NCI-H2081 treated with DMSO at 0.1 percent for 48 hours (cell line): ENCODE results near the gene EIF2AK2.
"Not testable (repeated sequence)": the region's sequence is repeated elsewhere in the genome, so short reads cannot be mapped to it uniquely, and the experiment has no call there.

Experiments
- DNase-seq: peaks from one replicate; lab custom pipeline; 2025; lab: John Stamatoyannopoulos, UW

The EIF2AK2 gene

DNA sequence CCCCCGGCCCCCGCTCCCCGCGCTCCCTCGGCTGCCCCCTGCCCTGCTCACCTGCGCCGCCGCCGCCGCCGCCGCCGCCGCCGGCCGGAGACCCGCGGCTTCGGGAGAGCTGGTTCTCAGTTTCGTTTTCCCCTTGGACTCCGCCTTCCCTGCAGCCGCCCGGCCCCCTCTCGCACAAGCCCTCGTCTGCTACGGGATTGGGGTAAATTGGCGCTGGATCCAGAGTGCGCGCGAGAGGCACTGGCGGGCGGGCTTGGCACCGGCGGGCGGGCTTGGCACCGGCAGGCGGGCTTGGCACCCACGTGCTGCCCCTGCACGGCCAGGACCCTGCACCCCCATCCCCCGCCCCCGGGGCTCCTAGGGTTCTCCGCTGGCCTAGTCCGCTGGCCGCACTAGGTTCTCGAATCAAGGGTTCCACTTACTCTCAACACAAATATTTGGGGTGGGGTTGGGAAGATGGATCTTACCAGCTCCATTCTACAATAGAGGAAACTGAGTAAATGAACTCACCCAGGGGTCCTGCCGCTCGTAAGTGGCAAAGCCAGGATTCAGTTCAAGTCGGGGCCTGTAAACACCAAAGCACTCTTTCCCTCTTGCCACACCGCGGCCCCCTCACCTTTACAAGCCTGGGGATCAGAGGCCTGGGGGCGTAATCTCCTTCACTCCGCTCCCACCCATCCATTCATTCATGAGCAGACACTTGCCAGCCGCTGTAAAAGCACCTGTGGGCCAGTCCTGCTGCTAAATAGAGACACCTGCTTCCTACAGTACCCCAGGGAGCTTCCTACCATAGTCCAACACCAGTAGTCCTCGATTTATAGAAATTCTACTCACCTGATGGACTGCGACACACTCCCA, at the start of gene EIF2AK2:
TSS of gene EIF2AK2 (minus strand) at position 124 of the 858 bp plus-strand sequence. CDS start 9,174 bp downstream, outside the sequence.
- DNase-seq = peak; percentile 51

DNA sequence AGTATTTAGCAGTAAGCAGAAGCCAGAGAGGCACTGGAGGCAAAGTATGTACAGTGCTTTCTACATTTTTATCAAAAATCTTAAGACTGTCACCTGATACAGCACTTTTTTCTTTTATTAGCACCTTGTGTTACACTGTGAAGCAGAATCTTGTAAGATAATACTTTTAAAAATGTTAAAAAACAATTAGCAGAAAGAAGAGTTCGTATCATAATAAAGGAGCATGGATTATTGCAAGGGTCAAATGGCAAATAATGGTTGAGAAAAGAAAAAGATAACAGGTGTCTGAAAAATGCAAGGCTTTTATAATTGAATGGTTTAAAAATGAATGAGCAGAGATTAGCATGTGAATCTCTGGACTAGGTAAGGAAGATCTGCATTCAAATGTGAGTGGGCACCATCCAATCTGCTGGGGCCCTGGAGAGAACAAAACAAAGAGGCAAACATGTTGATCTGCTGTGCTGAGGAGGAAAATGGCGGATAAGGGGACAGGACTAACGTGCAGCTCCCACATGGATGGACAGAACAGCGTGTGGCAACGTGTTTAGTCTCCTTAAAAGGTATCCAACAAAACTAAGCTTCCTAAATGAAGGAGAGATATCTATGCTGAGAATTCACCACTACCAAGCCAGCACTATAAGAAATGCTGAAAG, 49.0 kb upstream of the EIF2AK2 start:
- no peak for DNase-seq

DNA sequence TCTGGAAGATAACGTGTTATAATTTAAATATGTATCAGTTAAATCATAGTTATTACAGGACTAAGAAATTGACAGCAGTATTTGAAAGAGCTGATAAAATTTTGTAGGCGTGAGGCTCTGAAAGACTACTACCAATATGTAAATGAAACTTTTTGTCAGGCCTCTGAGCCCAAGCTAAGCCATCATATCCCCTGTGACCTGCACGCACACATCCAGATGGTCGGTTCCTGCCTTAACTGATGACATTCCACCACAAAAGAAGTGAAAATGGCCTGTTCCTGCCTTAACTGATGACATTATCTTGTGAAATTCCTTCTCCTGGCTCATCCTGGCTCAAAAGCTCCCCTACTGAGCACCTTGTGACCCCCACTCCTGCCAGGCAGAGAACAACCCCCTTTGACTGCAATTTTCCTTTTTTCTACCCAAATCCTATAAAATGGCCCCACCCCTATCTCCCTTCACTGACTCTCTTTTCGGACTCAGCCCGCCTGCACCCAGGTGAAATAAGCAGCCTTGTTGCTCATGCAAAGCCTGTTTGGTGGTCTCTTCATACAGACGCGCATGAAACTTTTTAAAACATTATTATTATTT, 48.4 kb upstream of the EIF2AK2 start:
- not testable (repeated sequence) for DNase-seq

GRCh38 chr2:37203708-37204107, 46.9 kb upstream of the EIF2AK2 start:
- DNase-seq = no peak

- no peak for DNase-seq
These were observed 45.0 kb upstream of the EIF2AK2 start for GRCh38 chr2:37201766-37202165.

DNA sequence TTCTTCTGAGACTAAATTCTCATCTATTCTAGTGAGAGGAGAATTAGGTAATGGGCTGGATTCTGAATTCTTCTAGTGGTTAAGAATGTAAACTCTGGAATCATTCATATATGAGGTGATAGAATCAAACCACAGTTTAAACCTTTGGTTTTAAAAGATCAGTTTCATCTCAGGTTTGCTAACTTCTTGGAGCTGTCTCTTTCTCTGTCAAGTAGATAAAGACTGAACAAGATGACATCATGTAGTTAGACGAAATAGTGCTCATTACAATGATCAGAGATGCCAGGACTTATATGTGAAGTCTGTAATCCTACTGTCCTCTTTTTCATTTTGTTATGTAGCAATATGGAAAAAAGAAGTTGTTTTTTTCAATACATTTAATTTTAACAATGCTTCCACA, 44.4 kb upstream of the EIF2AK2 start:
- DNase-seq = no peak

- no peak for DNase-seq
These were observed 41.9 kb upstream of the EIF2AK2 start for GRCh38 chr2:37198681-37199065.

DNA sequence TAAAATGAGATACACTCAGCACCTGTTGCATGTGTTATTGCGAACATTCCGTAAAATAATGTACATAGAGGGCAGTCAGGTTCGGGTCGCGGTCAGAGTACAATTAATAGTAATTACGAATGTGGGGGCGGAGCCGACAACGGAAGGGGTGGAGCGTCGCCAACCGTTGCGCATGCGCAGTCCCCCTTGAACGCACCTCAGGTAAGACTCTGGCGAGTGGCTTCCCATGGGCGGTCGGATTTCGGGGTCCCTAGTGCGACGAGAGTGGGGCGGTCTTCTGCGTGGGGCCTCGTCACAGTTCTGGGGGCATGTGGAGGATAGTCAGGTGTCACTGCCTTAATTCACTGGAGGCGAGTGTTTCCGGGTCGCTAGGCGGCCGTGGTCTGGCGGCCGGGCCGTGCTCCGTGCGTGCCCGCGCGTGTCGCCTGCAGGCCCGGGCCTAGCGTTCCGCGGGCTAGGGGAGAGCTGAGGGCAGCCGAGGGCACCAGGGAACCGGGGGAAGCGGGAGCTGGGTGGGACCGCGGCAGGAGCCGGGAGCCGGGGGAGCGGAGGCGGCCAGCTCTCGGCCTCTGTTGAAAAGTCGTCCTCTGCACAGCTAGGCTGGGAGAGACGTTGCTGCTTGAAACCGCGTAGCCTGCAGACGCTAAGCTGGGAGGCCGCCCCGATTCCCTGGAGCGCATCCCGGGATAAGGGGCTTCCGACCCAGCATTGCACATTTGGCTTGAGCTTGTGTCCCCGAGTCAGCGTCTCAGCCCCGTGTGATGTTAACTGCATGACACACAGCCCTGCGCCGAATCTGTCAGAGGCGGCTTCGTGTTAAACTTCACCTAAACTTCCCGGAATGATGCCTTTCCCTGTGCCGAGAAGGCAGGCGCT, 39.8 kb upstream of the EIF2AK2 start, which contains the start of gene CEBPZOS:
TSS of gene CEBPZOS (plus strand) at position 177 of the 876 bp plus-strand sequence. CDS start 3,209 bp downstream, outside the sequence.
- peak; percentile 58 for DNase-seq

- DNase-seq = not testable (repeated sequence)
These were observed 39.1 kb upstream of the EIF2AK2 start for GRCh38 chr2:37195862-37196319.

GRCh38 chr2:37192551-37192950, 35.8 kb upstream of the EIF2AK2 start:
- no peak for DNase-seq

- DNase-seq = no peak
These were observed 35.0 kb upstream of the EIF2AK2 start for GRCh38 chr2:37191747-37192146.

DNA sequence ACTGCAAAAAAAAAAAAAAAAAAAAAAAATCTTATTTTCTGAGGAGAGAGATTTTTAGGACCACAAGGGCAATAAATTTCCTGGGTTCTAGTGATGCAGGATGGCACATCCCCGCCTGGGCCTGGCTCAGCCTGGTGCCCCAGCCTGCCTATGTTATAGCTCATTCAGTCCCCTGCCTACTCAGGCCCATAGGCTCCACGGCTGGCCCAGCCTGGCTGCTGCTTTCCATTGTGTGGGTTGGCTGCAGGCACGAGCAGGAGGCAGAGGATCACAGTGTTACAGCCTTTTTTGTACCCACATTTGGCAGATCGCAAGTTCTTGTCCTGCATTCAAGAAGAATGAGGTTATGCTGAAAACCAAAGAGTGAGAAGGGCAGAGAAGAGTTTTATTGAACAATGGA, 34.5 kb upstream of the EIF2AK2 start:
- no peak for DNase-seq

- no peak for DNase-seq
These were observed 33.5 kb upstream of the EIF2AK2 start for GRCh38 chr2:37190290-37190689.

DNA sequence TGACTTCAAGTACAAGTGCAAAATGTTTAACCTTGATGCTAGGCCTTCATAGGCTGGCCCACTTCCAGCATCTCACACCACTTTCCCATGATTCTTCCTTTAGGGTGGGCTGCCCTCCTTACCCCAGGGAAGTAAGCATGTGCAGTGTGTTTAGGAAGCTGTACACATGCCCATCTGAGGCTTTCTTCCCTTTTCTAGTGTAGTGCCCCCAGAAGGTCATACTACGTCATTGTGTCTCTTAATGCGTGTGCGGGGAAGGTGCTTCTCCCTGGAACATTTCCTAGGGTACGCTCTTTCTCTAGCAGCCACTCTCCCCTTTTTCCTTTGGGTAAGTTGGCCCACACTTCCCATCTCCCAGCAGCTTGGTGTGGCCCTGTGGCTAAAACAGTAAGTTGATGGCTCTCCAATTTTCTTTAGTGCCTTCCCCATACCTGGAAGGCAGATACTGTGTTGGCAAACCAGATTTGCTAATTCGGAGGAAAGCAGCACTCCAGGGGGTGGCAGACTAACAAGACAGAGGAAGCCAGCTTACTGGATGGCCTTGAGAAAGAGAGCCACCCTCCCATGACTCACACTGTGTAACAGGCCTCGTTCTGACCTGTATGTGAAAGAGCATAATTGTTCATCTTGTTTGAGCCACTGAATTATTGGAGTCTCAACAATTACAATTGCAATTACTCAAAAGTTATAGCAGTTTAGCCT, 32.8 kb upstream of the EIF2AK2 start:
- DNase-seq = no peak

GRCh38 chr2:37188570-37188969, 31.8 kb upstream of the EIF2AK2 start, which contains the start of gene SULT6B1:
Gene SULT6B1, minus strand, starts transcription at chr2:37188670. Its CDS starts 30 bp downstream, at chr2:37188640.
- DNase-seq = no peak

GRCh38 chr2:37181726-37182684, 25.2 kb upstream of the EIF2AK2 start:
- DNase-seq = no peak

DNA sequence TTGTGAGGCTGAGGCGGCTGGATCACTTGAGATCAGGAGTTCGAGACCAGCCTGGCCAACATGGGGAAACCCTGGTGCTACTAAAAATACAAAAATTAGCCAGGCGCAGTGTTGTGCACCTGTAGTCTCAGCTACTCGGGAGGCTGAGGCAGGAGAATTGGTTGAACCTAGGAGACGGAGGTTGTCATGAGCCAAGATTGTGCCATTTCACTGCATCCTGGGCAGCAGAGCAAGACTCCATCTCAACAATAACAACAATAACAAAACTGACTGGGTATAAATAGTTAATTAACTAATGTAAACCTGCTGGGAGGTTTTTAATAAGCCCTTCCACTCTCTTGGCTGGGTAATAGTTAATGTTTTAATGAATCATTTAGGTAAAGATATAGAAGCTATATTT, 23.9 kb upstream of the EIF2AK2 start:
- no peak for DNase-seq

DNA sequence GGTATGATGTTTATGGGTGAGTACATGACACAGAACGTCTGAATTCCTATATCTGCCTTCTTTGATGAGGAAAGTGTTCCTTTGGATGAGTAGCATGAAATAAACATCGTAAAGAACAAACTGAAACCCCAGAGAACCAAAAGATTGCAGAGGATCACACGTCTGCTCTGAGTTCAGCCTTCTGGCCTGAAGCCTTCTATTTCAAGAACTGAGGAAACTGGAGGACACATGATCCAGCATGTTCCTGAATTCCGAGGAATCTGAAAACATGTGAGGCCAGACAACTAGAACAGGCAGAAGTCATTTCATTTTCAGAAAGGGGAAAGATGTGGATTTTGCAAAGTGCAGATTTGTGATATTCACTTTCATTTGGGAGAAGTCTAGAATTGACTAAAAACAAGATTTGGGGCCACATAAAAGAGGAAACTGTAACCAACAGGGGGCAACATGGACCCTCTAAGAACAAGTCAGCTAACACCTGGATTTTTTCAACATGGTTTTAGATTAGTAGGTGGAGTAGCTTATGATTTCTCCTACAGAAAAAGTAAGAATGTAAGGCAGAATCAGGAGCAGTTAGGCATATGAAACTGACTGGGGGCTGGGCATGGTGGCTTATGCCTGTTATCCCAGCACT, 23.3 kb upstream of the EIF2AK2 start:
- DNase-seq = no peak

- DNase-seq = no peak
These were observed 17.0 kb upstream of the EIF2AK2 start for GRCh38 chr2:37173741-37174140.
